ENCODE data around the gene KCNQ1OT1. TPM values are rescaled to one million over a fixed set of nuclear protein-coding genes. Genes with fewer than 3 reads are reported as not detected.

KCNQ1OT1 gene
- total and polyA plus RNA-seq, 2 of the 4 experiments (the other 2 are of a cell fraction) = 0.14 to 2.0 TPM

DNA sequence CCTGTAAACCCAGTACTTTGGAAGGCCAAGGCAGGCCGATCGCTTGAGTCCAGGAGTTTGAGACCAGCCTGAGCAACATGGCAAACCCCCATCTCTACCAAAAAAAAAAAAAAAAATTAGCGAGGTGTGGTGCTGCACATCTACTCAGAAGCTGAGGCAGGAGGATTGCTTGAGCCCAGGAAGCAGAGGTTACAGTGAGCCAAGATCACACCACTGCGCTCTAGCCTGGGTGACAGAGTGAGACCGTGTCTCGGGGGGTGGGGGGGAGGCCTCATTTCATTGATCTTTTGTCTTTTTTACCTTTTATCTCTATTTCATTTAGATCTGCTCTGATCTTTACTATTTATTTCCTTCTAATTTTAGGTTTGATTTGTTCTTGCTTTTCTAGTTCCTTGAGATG lies 51.8 kb downstream of the KCNQ1OT1 start:
- H2AK9ac ChIP-seq (replicated peaks; ENCODE audit: low read depth, low read length, poor library complexity) = no peak overlapping the region
- no peak overlapping the region for H2AFZ ChIP-seq (replicated peaks; ENCODE audit: low read length, poor library complexity)
- no peak overlapping the region for H2BK5ac ChIP-seq (ENCODE audit: low read depth, low read length, poor library complexity, severe bottlenecking)
- no peak for TF ChIP-seq RCOR1 (IDR thresholded peaks at IDR 0.05; ENCODE audit: insufficient replicate concordance, low read length)
- TF ChIP-seq RAD21 (IDR thresholded peaks at IDR 0.05; ENCODE audit: low read length) = no peak
- TF ChIP-seq MAZ (IDR thresholded peaks at IDR 0.05; ENCODE audit: borderline replicate concordance, low read depth, low read length) = no peak
- no peak for TF ChIP-seq CTCF (conservative IDR thresholded peaks at IDR 0.05; ENCODE audit: low read depth, low read length)
- TF ChIP-seq BHLHE40 (IDR thresholded peaks at IDR 0.05; ENCODE audit: low read depth, low read length) = no peak
- TF ChIP-seq NFE2L2 (IDR thresholded peaks at IDR 0.05; ENCODE audit: low read depth, low read length) = no peak
- TF ChIP-seq ELK1 (IDR thresholded peaks at IDR 0.05; ENCODE audit: borderline replicate concordance, low read depth, low read length) = no peak
- TF ChIP-seq, protein P1, sequence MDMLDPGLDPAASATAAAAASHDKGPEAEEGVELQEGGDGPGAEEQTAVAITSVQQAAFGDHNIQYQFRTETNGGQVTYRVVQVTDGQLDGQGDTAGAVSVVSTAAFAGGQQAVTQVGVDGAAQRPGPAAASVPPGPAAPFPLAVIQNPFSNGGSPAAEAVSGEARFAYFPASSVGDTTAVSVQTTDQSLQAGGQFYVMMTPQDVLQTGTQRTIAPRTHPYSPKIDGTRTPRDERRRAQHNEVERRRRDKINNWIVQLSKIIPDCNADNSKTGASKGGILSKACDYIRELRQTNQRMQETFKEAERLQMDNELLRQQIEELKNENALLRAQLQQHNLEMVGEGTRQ (IDR thresholded peaks at IDR 0.05; ENCODE audit: low read depth, low read length) = no peak
- TF ChIP-seq POLR2A (IDR thresholded peaks at IDR 0.05; ENCODE audit: low read depth, low read length) = no peak
- no peak for TF ChIP-seq CHD1 (IDR thresholded peaks at IDR 0.05; ENCODE audit: low read depth, low read length)
- no peak for TF ChIP-seq CEBPB (IDR thresholded peaks at IDR 0.05; ENCODE audit: low read depth, low read length)
- TF ChIP-seq RFX5 (IDR thresholded peaks at IDR 0.05; ENCODE audit: low read depth, low read length) = no peak
- no peak for TF ChIP-seq MXI1 (IDR thresholded peaks at IDR 0.05; ENCODE audit: borderline replicate concordance, low read depth, low read length)
- TF ChIP-seq FOS (IDR thresholded peaks at IDR 0.05; ENCODE audit: low read depth, low read length) = no peak
- no peak for TF ChIP-seq SMC3 (IDR thresholded peaks at IDR 0.05; ENCODE audit: low read depth, low read length)
- no peak for TF ChIP-seq MAFK (IDR thresholded peaks at IDR 0.05; ENCODE audit: low read depth, low read length)
- no peaks in the 10 kb centered on the region; the same call in 1 of the 2 replicates for H3K27me3 ChIP-seq (ENCODE audit: control insufficient read depth, insufficient read depth, low read length)
- no CpG with 5 or more reads among the region's 6 CpGs for WGBS, 2 experiments (ENCODE audit: extremely low coverage in 2 of 2, insufficient read length in 1 of 2)
- H3K27ac ChIP-seq (ENCODE audit: insufficient read depth, low read length) = no peak overlapping the region
- H3K23ac ChIP-seq (ENCODE audit: low read depth, low read length) = no peak overlapping the region
- no peak overlapping the region for H3K14ac ChIP-seq (replicated peaks; ENCODE audit: low read depth, low read length)
- H4K8ac ChIP-seq (ENCODE audit: low read depth in 2 of 2, low read length in 2 of 2) = no peak overlapping the region
- no peak overlapping the region for H3K18ac ChIP-seq (ENCODE audit: low read depth, low read length)
- intact Hi-C loops (cut with micrococcal nuclease) (loop anchor here (5.0 kb wide), 1 partner anchor 239 kb away; the partner anchor contains the start of gene CDKN1C), in situ Hi-C loops (cut with MboI; ENCODE audit: low sequenced_read_pairs) (no loop called here), dilution Hi-C loops (cut with HindIII; ENCODE audit: low sequenced_read_pairs, unreplicated experiment) (no loop called here)
- no peaks in the 10 kb centered on the region for H4K20me1 ChIP-seq (ENCODE audit: insufficient read depth, low read length)
- ChIA-PET CTCF (no interaction called here), POLR2A (ENCODE audit: unreplicated experiment) (no interaction called here)
- H3K9ac ChIP-seq (ENCODE audit: low read depth, low read length) = no peak overlapping the region
- no peaks in the 10 kb centered on the region for H3K4me1 ChIP-seq (ENCODE audit: control insufficient read depth, insufficient read depth, low read length)
- peaks cover 0 to 1% of the 10 kb centered on the region in 2 experiments; a peak in 1 of 4 replicates for H3K79me1 ChIP-seq (ENCODE audit: low read depth in 1 of 2, low read length in 2 of 2)
- H4K5ac ChIP-seq (ENCODE audit: low read depth, low read length) = no peak overlapping the region
- H2BK20ac ChIP-seq (ENCODE audit: low read depth, low read length) = no peak overlapping the region
- H3K4ac ChIP-seq (ENCODE audit: low read depth, low read length) = no peak overlapping the region
- H3K4me2 ChIP-seq (ENCODE audit: low read depth, low read length) = no peak overlapping the region
- DNase-seq (no peak), ATAC-seq (ENCODE audit: low read depth) (no peak)
- H3K36me3 ChIP-seq (ENCODE audit: control insufficient read depth, insufficient read depth, low read length) = no peaks in the 10 kb centered on the region
- H3K9me3 ChIP-seq (ENCODE audit: control insufficient read depth, insufficient read depth, low read length) = peaks cover 68% of the 10 kb centered on the region
- H2BK15ac ChIP-seq (ENCODE audit: low read depth, low read length) = no peak overlapping the region
- H3K4me3 ChIP-seq (ENCODE audit: insufficient read depth, low read depth, low read length) = no peak overlapping the region
- H2BK120ac ChIP-seq (ENCODE audit: low read depth, low read length) = no peak overlapping the region
- H4K91ac ChIP-seq (ENCODE audit: insufficient read depth, low read depth, low read length) = no peak overlapping the region
- H3K9me1 ChIP-seq (ENCODE audit: insufficient read depth, low read length) = no peaks in the 10 kb centered on the region
- BruUV-seq (replicated peaks) = no TSS peak
- H3K56ac ChIP-seq (ENCODE audit: extremely low read depth, insufficient read depth, low read length) = no peak overlapping the region
- H2AK5ac ChIP-seq (ENCODE audit: low read depth, low read length) = no peak overlapping the region
